GM12872 (cell line): ENCODE data around the gene CLUH.

Experiments
- TF ChIP-seq, protein P1 (sequence below): IDR thresholded peaks from 3 replicates; pipeline ENCODE4 v1.5.1; 2011; ENCODE audit warnings: low read depth, mild to moderate bottlenecking, low read length, moderate library complexity; ENCODE audit not compliant: insufficient read depth

Gene CLUH

DNA sequence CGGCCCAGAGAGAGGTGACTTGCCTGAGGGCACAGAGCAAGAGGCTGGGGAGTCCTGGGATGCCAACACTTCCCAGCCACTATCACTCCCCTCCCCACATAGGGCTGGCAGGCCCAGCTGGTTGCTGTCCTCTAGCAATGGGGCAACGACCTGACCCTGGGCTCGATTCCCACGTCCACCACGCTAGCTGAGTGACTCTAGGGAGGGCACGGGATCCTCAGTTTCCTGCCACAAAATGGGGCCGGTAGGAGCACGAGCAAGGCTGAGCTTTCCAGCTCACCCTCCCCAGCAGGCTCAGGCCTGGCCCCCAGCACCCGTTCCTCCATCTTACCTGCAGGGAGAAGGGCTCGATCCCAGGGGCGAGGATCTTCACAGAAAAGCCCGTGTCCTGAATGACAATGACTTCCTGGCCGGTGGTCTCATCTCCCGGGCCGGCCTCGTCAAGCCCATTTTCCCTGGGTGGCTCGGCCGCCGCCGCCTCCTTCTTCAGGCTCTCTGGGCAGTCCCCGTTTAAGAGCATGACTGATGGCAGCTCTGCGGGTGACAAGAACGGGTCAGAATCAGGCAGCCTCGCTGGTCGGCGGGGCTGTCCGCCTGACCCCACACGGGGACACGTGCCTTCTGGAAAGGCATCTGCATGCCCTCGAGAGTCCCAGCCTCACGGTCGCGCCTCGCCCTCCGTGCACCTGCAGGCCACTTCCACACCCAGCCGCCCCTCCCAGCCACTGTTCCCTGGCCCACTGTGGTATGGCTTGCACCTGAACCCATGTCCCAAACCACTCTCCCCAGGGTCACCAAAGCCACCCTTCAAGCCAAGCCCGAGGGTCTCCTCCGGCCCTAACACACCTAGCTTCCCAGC, 7.3 kb downstream of the CLUH start:
- TF ChIP-seq, protein P1, sequence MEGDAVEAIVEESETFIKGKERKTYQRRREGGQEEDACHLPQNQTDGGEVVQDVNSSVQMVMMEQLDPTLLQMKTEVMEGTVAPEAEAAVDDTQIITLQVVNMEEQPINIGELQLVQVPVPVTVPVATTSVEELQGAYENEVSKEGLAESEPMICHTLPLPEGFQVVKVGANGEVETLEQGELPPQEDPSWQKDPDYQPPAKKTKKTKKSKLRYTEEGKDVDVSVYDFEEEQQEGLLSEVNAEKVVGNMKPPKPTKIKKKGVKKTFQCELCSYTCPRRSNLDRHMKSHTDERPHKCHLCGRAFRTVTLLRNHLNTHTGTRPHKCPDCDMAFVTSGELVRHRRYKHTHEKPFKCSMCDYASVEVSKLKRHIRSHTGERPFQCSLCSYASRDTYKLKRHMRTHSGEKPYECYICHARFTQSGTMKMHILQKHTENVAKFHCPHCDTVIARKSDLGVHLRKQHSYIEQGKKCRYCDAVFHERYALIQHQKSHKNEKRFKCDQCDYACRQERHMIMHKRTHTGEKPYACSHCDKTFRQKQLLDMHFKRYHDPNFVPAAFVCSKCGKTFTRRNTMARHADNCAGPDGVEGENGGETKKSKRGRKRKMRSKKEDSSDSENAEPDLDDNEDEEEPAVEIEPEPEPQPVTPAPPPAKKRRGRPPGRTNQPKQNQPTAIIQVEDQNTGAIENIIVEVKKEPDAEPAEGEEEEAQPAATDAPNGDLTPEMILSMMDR: no peak

DNA sequence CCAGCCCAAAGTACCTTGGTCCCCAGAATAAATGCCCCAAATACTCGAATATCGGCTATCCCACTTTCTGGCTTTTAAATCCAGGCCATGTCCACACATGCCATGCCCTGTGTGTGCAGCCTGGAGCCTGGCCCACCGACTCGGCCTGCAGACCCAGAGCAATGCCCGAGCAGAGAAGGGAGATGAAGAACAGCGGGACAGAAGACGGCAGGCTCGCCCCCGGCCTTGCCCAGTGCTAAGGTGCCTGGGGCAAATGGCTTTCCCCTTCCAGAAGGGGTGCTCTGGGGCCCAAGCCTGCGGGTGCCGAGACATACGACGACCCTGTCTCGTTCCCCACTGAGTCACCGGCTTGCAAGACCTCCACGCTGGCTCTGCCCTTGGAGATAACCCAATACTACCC, 8.0 kb downstream of the CLUH start:
- TF ChIP-seq, protein P1: no peak

DNA sequence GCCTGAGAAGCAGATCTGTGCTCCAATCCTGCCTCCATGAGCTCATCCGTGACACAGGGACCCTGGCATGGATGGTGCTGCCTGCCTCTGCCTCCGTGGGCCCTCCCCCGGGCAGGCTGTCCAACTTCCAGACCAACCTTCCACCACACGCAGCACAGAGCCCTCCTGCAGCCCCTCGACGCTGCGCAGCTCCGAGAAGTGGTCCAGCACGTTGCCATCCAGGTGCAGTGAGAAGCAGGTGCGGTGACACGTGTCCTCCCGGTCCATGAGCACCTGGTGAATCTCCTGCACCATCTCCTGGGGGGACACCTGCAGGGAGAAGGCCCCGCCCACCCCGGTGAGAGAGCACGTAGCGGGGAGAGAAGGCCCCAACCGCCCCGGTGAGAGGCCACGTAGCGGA, 8.4 kb downstream of the CLUH start:
- TF ChIP-seq, protein P1: no peak

DNA sequence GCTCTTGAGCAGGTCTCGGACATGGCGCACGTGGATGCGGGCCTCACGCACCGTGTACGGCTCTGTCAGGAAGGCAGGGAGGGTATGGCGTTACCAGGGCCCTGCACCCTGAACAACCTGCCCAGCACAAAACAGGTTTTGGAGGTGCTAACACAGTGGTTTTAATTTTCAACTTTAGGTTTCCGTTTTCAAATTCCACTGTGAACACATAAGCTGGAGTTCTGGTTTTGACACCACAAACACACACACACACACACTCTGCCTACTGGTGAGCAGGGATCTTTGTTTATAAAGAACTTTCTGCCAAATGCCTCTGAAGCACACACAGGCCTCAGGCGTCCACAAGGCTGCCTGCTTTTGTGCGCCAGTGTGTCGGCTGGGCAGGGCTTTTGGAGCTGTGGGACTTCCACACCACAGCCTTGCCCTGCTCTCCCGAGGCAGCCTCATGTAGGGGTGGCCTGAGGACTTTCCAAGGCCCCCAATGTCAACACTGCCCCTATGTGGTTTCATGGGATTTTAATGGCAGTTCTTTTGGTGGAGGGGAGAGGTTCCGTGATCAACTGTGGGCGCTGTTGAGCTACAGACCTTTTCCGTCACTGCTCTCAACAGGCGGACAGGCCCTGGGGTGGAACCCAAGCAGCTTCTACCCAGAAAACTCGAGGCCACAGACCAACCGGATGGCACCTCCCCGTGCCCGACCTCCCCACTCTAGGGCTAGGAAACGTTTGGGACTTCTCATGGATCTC, 9.4 kb downstream of the CLUH start:
- TF ChIP-seq, protein P1: no peak

DNA sequence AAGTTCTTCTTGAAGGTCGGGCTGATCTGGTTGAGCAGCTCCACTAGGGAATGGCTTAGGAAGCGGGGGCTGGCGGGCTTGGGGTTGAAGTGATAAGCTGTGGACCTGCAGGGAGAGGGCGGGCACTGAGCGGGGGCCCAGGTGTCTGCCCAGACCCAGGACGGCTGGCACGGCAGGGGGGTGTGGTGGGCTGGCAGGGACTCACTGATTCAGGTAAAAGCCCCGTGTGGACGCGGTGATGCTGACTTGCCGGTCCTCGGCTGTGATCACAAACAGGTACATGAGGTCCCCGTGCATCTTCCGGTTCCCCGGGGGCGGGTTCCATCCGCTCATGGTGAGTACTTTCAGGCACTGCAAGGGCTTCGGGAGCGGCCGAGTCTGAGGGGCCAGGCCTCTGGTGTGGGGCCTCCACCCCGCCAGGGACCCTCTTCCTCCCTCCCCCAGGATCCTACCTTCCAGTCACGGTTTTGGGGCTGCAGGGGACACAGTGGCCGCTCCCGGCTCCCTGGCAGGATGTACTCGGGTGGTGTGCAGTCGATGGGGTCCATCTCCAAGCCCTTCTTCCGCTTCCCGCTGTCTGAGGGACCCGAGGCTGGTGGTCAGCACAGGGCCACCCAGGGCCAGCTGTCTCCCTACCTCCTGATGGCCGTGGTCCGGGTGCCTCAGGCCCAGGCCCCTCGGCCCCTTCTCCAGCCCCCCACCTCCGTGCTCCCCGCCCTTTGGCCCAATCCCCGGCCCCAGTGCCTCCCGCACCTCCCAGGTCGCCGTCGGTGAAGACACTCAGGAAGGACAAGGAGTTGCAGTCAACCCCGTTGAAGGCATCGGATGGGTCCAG, 10.2 kb downstream of the CLUH start:
- TF ChIP-seq, protein P1: no peak

DNA sequence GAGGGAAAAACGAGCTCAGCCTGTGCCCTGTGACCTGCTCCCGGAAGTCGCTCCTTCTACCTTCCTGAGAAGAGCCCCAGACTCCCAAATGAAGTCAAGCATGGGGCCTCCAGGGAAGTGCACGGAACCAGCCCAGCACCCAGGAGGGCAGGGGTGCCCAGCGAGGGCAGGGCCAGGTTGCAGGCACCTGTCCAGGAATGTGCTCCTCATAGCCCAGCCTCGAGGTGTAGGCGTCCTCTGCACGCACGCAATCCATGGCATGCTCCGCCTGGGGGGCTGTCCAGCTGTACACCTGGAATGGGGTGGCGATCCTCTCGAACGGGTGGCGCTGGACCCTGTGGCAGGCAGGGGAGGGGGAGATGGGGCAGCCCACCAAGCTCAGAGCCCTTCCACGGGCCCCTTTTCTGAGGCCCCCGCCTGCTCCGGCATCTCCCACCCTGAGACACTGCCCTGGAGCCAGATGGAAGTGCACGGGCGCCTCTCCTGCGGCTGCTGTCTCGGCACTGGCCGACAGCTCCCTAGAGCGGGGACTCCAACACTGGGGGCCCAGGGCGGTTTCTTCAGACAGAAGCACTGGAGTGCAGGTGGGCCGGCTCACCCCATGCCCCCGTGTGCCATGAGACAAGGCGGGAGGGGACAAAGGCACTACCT, 10.9 kb downstream of the CLUH start:
- TF ChIP-seq, protein P1: no peak
